NB4 (cell line): ENCODE data around the gene TRIO.

ENCODE experiments used
- DNase-seq: peaks from one replicate; pipeline ENCODE4 v3.0.0; 2010; ENCODE audit warnings: low read depth
- H3K4me3 ChIP-seq: one replicate; pipeline ENCODE4 v1.5.1; 2011; ENCODE audit warnings: mild to moderate bottlenecking, low read depth, low read length, moderate library complexity
- CTCF ChIP-seq: IDR thresholded peaks from one replicate; pipeline ENCODE4 v1.5.1; 2012; ENCODE audit warnings: low read depth, low read length
- MYC ChIP-seq: IDR thresholded peaks from 2 replicates; pipeline ENCODE4 v1.6.1; 2011; ENCODE audit warnings: low read depth, low read length
- POLR2A ChIP-seq: IDR thresholded peaks from 2 replicates; pipeline ENCODE4 v1.6.1; 2011; ENCODE audit warnings: mild to moderate bottlenecking; ENCODE audit not compliant: insufficient read length; ENCODE audit errors: extremely low read depth
- TF ChIP-seq, protein P1 (sequence below): IDR thresholded peaks from 2 replicates; pipeline ENCODE4 v1.6.1; 2011; ENCODE audit warnings: low read depth, low read length

TRIO gene

DNA sequence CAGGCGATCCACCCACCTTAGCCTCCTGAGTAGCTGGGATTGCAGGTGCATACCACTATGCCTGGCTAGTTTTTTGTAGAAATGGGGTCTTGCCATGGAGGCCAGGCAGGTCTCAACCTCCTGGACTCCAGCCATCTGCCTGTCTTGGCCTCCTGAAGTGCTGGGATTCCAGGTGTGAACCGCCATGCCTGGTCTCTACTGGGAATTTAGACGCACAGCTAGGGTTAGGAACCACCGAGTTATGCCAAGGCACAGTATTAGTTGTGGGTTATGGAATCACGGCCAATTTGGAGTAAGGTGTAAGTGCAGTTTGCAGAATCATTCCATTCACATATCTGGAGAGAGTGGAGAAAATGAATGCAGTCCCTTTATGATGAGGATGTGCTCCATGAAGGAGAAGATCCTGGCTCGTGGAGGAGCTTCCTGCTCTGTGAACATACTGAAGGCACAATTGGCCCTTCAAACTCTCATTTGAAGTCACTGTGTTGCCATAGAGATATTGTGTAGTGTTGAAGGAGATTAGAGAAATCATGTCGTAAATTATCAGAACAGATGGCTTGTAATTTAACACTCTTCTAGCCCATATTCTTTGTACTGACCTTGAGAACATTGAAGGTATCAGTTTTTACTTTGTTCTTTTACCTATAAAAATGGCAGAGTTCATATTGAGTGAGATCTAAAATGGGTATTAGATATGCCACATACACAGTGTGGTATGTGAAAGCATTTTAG, 18.8 kb downstream of the TRIO start:
- no peak overlapping the region for H3K4me3 ChIP-seq
- DNase-seq, result no peak
- TF ChIP-seq POLR2A (no peak), CTCF (no peak), MYC (no peak)
- TF ChIP-seq, protein P1, sequence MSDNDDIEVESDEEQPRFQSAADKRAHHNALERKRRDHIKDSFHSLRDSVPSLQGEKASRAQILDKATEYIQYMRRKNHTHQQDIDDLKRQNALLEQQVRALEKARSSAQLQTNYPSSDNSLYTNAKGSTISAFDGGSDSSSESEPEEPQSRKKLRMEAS, result no peak

DNA sequence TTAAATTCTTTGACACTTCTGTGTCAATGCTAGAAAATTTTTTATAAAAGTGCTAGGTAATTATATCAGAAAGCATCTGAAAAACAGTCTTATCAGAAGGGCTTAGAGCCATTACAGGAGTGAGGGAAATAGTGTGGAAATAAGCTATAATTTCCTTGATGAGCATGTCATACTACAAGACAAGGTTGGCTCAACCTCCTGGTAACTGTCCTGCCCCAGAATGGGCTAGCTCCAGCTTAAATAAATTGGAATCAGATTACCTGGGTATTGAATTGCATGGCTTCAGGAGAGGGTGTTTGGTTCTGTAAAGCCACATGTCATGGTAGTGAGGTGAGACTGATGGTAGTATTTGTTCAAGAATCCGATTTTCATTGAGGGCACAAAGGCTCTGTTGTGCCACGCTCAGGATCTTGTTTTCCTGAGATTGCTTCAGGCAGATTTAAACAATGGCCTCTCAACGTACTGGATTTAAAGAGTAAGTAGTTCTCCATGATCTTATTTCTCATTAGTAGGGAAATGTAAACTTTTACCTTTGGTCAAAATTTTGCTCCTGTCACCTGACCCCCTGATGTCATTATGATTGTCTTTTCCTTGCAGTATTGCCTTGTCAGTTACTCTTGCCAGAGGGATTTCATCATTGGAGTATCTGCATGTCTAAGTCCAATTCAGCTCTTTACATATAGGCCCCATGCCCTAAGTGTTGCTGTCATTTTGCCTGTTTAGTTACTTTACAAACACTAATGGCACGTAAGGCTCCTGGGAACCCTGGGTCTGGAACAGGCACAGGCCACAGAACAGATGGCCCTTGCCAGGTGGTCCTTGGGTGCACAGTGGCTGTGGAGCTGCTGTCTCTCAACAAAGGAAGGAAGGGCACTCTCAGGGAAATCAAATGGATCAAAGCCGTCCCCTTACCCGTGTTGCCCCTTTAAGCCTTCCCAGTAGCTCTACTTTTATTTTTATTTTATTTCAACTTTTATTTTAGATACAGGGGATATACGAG, 21.3 kb downstream of the TRIO start:
- no peak for DNase-seq
- H3K4me3 ChIP-seq, result no peak overlapping the region
- TF ChIP-seq MYC (no peak), CTCF (no peak), POLR2A (no peak)
- TF ChIP-seq, protein P1, result no peak

DNA sequence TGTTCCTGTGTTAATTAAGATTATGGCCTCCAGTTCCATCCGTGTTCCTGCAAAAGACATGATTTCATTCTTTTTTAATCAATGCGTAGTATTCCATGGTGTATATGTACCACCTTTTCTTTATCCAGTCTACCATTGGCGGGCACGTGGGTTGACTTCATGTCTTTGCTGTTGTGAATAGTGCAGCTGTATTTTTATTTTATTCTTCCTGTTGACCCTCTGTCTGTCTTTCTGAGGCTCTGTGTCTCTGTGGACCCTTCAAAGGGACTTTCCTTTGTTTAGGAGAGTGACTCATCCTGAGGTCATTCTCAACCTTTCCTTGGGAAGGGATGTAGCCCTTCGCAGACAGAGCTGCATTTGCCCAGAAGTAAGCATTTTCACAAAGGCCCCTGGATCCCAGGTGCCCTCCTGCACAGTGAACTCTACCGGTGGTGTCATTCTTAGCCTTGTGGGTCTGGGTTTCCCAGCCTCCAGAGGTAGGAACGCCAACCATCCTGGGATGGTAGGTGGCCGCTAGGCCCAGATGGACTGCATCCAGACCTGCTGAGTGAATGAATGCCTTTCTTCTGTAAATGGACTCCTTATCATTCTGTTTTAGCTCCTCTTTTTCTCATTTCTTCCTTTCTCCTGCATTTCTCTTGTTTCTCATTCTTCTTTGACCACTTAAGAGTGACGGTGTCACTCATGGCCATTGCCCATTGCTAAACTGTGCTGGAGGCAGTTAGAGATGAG, 22.4 kb downstream of the TRIO start:
- TF ChIP-seq, protein P1, result no peak
- TF ChIP-seq MYC (no peak), POLR2A (no peak), CTCF (no peak)
- H3K4me3 ChIP-seq, result no peak overlapping the region
- DNase-seq, result peak; percentile 31

- TF ChIP-seq MYC, result no peak
- TF ChIP-seq POLR2A, result no peak
- no peak for TF ChIP-seq CTCF
- TF ChIP-seq, protein P1, result no peak
- DNase-seq, result no peak
Observed at GRCh38 chr5:14166437-14166836, 23.3 kb downstream of the TRIO start.

DNA sequence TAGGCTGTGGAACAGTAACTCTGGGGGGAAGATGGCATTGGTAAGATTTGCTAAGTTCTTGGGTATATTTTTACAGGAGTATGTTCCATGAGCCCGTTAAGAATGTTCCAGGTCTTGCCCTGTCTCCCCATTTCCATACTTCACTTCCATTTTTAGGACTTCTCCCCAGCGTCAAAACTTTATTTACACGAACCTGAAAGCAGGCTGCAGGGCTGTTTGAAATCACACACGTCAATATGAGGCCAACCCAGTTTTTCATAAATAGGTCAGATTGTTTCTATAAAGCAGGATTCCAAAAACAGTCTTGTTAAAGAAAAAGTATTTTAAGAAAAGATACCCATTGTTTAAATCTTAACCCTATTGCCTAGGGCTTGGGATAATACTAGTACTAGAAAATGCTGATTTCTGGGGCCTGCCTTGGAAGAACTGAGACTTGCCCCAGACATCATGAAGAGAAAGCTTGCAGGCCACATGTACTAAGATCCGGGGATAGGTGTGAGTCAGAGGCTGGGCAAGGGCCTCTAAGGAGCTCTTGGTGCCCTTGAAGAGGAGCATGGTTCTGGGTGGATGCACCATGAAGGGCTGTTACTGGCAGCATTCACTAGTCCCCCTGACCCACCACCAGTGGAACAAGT, 24.2 kb downstream of the TRIO start:
- peak; percentile 20 for DNase-seq

More at GRCh38 chr5:14166437-14166836, 23.3 kb downstream of the TRIO start:
- H3K4me3 ChIP-seq, result no peak overlapping the region

More for the DNA sequence above, 24.2 kb downstream of the TRIO start:
- no peak overlapping the region for H3K4me3 ChIP-seq
- TF ChIP-seq, protein P1, result no peak
- TF ChIP-seq CTCF (no peak), MYC (no peak)
